ENCODE results near the gene MTERF1.

MTERF1 gene

DNA sequence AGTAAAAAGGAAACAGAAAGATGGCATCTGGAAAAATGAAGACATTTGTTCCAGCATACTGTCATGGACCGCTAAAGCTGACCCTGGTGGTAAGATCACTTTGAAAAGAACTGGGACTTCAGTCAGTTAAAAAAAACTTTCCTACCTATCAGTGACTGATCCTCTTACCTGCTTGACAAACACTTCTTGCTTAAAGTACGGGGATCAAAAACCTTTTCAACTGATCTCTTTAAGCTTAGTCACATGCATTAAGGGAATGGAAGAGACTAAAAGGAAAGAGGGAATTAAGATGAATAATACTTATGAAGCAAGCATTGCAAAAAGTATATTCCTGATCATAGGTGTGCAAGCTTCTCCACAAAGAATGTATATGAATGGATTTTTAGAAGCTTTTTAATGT lies 42.1 kb downstream of the MTERF1 start:
- TF ChIP-seq, protein P1, sequence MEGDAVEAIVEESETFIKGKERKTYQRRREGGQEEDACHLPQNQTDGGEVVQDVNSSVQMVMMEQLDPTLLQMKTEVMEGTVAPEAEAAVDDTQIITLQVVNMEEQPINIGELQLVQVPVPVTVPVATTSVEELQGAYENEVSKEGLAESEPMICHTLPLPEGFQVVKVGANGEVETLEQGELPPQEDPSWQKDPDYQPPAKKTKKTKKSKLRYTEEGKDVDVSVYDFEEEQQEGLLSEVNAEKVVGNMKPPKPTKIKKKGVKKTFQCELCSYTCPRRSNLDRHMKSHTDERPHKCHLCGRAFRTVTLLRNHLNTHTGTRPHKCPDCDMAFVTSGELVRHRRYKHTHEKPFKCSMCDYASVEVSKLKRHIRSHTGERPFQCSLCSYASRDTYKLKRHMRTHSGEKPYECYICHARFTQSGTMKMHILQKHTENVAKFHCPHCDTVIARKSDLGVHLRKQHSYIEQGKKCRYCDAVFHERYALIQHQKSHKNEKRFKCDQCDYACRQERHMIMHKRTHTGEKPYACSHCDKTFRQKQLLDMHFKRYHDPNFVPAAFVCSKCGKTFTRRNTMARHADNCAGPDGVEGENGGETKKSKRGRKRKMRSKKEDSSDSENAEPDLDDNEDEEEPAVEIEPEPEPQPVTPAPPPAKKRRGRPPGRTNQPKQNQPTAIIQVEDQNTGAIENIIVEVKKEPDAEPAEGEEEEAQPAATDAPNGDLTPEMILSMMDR (IDR thresholded peaks at IDR 0.05; ENCODE audit: low read depth, low read length), result no peak
- DNase-seq (ENCODE audit: extremely low read depth, low read depth), result no peak

DNA sequence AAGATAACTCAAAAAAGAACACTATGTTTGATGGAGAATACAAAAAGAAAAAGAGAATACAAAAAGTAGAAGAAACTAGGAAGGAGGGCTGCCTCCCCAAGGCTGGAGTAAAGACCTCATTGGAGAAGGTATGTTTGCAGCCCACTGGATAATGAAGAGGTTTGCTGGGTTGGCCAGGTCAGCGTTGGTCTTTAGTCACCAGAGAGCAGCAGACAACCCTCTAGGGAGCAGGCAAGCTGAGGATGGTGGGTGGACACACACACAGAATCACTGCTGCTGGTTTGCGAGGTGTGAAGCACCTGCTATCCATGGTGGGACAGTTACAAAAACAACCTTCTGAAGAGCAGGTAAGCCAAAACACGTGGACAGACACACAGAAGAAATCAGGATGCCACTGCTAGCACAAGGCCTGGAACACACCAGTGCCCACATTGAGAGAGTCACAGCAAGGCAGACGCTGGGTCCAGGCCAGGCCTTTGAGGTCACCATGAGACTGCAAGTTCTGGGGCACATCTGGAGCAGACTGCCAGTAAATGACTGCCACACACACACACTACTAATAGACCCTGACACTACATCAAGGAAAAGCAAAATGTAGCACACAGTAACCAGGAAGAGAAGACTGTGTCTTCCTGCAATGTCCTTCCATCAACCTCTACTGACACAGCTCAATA lies 43.0 kb downstream of the MTERF1 start:
- TF ChIP-seq, protein P1 (IDR thresholded peaks at IDR 0.05; ENCODE audit: low read depth, low read length), result no peak
- DNase-seq (ENCODE audit: extremely low read depth, low read depth), result no peak

DNA sequence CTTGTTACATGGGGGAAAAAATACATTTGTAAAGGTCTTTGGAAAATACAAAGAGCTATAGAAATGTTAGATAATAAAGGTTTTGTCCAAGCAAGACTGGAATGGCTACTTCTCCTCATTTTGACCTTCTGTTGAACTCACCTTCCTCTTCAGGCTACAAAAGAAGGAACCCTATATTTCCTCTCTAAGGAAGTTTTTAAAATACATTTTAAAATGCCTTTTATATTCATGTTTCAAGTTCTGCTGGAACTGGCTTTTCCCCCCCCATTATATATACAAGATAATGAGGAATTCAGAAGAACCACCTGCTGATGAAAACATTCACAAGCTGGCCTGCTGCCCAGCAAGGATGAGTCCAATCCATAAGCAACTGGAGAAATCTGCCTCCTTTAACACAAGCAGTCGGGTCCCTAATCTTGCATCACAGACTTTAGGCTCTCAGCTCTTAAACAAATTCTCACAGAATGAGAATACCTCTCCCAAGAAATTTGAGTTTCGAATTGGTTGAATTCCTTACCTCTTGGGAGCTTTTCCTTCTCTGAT lies 44.6 kb downstream of the MTERF1 start:
- TF ChIP-seq, protein P1 (IDR thresholded peaks at IDR 0.05; ENCODE audit: low read depth, low read length), result no peak
- no peak for DNase-seq (ENCODE audit: extremely low read depth, low read depth)

DNA sequence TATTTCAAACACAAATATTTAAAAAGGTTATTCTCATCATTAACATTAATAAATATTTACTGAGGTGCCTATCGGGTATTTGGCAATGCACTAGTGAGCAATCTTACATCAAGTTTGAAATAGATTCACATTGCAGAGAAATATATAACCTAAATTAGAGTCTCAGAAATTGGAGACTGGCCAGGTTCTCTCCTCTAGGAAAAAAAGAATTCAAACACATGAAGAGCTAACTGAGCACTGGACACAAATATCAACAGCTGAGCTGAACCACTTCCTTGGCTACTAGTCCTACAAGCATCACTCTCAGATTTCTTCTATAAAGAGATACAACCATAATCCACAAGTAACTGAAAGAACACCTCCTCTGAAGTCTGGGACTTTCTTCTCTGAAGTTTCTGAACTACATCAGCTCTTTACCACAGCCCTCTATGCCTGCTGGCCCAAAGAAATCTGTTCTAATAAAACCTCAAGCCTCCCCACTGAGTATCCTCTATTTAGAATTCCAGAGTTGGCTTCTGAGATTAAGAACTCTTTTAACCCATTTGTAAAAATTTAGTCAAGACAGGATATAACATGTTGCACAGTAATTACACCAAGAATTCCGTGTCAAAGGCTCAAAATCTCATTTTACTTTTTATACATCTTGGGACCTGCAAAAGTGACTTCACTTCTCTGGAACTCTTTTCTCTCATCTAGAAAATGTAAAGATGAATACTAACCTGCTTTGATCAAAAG lies 45.2 kb downstream of the MTERF1 start:
- TF ChIP-seq, protein P1 (IDR thresholded peaks at IDR 0.05; ENCODE audit: low read depth, low read length), result no peak
- DNase-seq (ENCODE audit: extremely low read depth, low read depth), result no peak

DNA sequence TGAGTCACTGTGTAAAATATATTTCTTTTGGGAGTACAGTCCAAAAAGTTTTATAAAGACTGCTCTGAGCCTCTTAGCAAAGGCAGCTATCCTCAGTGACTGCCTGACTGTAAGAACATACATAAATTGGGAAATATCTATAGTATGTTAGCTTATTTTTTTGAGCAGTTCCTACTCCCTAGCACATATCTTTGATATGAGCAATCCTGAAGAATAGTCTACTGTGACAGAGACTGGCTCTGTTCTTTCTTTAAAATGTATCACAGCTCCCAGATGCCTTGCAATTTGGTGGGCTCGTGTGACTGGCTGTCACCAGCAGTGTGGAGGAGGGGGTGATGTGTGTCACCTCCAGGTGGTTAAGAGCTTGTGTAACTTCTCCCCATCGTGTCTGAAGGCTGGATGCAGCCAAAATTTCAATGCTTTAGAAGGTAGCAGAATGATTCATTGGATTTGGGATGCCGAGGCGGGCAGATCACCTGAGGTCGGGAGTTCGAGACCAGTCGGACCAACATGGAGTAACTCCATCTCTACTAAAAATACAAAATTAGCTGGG lies 47.9 kb downstream of the MTERF1 start:
- TF ChIP-seq, protein P1 (IDR thresholded peaks at IDR 0.05; ENCODE audit: low read depth, low read length), result no peak
- DNase-seq (ENCODE audit: extremely low read depth, low read depth), result no peak

DNA sequence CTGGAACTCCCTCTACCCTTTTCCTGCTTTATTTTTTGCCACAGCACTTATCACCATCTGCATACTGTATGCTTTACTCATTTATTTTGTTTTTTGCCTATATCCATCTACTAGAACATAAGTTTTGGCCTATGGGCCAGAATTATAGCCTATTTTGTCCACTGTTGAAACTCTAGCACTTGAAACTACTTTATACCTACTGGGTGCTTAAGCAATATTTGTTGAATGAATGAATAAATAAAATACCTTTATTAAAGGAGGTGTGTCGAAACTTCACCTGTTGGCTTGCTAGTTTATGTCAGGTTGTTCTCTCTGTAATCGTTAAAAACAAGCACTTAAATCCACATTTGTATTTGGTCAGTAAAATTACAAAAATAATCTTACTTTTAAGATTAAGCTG lies 53.3 kb downstream of the MTERF1 start:
- TF ChIP-seq, protein P1 (IDR thresholded peaks at IDR 0.05; ENCODE audit: low read depth, low read length), result no peak
- DNase-seq (ENCODE audit: extremely low read depth, low read depth), result no peak

DNA sequence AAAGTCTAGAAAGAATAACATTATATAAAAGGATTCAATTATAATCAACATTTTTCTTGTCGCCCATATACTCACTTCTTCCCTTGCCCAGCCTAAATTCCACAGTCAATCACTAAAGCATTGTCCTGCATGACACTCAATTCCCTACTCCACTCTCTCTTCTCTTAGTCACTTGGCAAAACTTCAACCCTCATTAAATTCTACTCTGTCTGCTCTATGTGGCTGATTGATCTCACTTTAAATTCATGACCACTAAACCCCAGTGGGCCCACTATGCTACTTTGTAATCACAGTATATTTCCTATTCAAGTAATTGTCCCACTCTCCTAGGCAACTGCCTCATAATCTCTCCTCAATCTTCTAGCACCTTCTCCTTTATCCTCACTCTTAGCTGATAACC lies 54.1 kb downstream of the MTERF1 start:
- TF ChIP-seq, protein P1 (IDR thresholded peaks at IDR 0.05; ENCODE audit: low read depth, low read length), result no peak
- no peak for DNase-seq (ENCODE audit: extremely low read depth, low read depth)
